NK-92 (cell line): ENCODE results near the gene IQCK.

Source experiments
- DNase-seq: peaks from one replicate; lab custom pipeline; 2025; ENCODE audit not compliant: unreplicated experiment; lab: John Stamatoyannopoulos, UW

The IQCK gene

DNA sequence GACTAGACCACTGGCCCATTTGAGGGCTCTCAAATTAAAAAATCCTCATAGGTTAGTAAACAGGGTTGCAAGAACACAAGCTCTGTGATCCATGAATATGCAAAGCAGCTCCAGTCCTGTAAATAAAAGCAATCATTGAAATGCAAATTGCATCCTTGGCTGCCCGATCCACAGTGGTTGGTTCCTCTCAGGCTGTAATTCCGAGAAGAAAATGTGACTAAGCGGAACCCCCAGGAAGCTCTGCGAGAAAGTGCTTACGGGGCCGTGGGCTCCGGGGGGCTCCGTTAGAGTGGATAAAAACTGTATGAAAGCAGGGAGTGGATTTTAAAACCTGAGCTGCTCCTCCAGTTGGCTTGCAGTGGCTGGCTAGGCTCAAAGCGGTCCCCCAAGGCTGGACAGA is 164.1 kb downstream of the IQCK start:
- no peak for DNase-seq

DNA sequence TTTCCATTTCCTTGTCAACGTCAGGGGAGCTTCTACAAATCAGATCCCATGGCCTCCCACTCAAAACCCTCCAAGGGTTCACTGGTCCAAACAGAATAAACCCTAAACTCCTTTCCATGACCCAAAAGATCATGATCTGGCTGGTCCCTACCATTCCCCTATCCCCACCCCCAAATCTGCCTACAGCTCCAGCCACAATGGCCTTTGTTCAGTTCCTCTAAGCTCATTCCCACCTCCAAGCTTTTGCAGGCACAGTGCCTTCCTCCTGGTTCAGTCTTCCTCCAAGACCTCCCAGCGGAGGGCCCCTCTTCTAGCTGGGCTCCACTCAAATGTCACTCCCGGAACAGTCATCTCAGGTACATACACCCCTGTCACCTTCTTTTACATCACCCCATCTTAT is 164.6 kb downstream of the IQCK start:
- DNase-seq, result no peak

DNA sequence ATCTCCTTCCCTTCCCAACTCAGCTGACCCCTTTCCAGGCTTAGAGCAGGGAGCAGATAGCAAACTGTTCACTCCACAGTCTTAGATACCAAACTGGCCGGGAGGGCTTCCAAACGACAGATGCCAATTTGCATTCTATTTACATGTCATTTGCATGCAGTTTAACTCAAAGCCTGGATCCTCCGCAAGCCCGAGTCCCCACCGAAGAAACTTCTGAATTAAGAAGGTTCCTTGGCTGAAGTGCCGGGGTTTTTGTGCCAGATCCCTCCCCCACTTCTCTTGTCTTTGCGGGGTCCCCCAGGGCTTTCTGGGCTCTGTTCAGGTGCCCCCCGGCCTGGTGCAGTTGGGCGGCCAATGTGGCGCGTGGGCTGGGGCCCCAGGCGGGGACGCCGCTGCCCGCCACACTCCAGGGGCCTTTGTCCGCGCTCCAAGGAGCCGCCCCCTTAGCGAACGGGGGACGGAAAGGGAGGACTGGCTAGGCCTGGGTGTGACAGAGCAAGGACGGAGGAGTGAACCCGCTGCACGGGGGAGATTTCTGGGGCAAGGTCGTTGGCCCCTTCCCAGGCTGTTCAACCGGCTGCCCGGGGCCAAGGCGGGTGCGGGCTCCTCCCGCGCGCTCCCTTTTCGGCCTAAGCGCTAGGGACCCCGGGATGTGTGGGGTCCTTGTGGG is 165.4 kb downstream of the IQCK start:
- DNase-seq, result no peak

DNA sequence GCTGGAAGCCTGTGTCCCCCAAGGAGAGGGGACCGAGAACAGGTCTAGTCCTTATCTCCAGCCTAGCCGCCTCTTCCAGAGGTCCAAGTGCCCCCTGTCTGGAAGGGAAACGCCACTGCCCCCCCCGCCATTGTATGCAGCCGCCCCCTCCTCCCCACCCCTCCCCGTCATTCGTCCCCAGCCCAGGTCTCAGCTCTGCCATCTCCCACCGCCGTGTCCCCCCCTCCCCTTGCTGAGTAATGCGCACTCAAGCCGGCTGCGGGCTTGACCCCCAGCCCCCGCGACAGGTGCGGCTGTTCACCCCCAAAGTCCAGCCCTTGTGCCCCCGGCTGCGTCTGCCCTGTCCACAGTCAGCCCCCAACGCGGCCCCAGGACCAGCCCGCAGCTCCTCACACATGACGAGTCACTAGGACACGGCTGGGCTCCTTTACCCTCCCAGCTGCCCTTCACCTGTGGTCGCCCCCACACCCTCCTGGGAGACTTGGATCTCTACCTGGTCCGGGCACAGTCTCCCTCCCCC is 166.0 kb downstream of the IQCK start:
- DNase-seq, result no peak

DNA sequence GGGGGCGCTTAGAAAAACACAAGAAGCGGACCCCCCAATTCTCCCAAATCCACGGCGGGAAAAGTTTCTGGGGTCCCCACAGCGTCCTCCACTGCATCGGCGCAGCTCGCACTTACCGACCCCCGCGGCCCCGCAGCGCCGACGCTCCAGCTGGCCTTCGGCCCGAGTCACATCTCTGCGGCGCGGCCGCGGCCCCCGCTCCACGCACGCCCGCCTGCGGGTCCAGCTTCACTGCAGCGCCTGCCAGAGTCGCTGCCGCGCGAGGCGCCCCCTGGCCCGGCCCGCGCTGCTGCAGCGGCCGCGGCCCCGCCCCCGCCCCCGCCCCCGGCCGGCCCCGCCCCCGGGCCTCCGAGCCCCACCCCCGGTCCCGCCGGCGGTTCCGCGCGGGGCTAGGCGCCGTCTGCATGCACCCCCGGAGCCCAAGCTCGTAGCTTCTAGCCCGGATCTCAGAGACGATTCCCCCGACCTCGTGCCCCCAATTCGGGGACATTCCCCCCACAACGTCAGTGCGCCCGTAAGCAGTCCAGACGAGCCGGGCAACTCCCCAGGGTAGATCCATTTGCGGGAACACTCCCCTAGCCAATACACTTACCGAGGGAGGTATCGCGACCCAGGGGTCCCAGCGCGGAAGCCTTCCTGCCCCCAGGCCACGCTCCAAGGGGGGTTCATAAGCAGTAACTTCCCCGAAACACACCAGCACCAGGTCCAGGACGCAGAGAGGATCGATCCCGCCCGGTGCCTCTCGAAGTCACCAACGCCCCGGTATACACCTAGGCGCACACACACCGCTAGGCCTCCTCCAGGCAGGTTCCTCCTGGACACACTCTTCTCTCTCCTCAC is 166.8 kb downstream of the IQCK start, which contains the start of gene GPRC5B:
Gene GPRC5B (minus strand): TSS at position 238 of the 840 bp plus-strand sequence. CDS start 12,003 bp downstream, outside the sequence.
- DNase-seq, result no peak

DNA sequence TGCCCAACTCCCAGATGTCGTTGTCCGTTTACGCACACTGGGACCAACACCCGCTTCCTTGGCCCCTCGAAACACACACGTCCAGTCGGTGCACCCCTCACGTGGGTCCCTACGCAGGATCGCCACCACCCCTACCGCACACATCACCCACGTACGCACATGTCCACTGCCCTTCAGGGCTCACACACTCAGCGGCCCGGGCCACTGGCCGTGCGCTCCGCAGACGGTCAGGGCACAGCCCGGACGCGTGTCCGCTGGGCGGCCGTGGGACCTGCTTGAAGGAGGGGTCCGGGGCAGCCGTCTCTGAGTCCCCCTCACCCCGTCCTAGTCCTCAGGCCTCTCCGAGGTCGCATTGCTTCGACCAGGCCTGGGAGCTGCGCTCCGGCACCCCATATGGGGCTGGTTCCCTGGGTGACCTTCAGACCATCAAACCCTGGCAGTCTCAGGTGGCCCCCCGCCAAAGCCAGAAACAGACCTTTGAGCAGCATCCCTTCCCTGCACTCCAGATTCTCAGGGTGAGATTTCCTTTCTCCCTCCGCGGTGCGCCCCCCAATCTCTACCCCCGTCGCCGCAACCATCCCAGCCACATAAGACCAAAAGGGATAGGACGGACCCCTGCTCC is 167.5 kb downstream of the IQCK start:
- no peak for DNase-seq

DNA sequence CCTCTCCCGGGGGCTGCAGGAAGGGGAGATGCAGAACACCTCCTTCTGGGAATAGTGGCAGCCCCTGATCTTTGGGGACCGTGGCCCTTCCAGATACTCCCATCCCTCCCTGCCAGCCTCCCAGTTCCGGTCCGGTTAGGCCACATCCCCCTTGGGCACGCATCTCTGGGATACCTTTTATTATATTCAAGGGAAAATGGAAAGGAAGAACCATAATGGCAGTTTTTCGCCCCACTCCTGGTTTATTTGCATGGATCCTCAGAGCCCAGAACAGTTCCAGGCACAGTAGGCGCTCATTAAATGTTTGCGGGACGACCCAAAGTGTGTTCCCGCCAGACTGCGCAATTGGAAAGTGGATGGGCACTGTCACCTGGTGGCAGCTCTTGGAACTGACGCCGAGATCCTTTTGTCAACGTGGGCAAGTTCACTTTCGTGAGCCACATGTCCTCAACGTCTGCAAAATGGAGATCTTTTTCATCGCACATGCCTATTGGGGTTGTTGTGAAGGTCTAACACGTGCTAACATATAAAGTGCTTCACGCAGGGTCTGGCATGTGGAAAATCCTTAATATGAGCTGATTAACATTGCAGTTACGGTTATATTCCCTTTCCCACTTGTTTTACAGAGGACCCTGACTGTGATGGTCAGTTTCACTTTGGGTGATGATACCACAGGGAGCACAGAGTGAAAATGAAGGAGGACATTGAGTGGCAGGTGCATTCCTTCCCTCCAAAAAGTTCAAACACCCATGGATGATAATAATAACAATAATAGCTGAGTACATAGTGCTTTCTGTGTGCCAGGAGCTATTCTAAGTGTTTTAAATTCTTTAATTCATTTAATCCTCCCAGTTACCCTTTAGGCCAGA is 168.2 kb downstream of the IQCK start:
- DNase-seq, result no peak

DNA sequence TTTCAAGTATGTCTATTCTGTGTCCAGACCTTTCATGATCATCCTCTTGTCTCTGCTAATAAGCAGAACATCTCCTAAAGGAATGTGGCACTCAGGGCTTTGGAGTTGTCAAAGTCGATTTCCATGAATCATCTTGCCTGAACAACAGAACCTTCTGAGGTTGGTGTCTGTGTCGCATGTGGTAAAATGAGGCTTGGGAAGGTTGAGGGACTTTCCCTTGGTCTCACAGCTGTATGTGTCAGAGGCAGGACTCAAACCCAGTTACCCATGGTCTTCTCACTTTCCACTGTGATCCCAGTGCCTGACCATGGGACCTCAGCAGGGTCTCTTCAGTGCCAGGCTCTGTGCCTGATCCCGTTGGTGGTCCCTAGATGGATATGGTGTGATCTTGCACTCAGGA is 170.8 kb downstream of the IQCK start:
- no peak for DNase-seq

DNA sequence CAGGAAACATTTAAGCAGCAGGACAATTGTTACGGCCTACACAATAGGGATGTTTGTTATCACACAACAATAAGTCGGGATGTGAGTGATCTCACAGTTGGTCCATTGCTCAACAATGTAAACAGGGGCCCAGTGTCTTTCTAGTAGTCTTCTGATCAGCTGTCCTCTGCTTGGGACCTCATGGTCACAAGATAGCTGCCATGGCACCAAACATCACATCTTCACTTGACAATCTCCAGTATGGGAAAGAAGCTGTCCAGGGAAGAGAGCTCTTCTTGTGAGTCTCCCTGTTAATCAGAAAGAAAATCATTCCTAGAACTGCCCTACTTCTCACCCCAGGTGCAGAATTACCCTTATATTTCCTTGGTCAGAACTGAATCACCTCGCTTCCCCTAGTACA is 172.8 kb downstream of the IQCK start:
- DNase-seq, result no peak

DNA sequence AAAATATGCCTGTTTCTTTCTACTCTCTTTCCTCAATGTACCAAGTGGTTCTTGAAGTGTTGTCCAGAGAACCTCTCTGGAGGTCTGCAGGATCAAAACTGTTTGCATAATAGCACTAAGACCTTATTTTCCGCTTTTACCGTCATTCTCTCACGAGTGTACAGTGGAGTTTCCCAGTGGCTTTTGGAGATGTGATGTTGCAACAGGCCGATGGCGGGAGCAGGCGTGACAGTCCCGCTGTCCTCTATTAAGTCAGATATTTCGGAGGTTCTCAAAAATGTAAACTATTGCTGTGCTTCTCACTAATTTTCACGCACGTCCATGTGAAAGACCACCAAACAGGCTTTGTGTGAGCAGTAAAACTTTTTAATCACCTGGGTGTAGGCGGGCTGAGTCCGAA is 174.8 kb downstream of the IQCK start:
- DNase-seq, result no peak

DNA sequence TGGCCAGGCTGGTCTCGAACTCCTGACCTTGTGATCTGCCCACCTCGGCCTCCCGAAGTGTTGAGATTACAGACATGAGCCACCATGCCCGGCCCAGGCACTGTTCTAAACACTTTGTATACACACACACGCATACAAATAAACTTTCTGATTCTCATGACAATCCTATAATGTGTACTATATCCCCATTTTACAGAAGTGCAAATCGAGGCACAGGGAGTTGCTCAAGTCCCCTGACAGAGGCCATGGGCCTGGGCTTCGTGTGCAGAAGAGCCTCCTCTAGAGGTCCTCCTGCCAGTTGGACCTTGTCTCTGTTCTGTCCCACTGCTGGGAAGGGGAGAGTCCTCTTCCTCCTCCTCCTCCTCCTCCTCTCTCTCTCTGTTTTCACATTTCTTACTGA is 176.5 kb downstream of the IQCK start:
- no peak for DNase-seq

DNA sequence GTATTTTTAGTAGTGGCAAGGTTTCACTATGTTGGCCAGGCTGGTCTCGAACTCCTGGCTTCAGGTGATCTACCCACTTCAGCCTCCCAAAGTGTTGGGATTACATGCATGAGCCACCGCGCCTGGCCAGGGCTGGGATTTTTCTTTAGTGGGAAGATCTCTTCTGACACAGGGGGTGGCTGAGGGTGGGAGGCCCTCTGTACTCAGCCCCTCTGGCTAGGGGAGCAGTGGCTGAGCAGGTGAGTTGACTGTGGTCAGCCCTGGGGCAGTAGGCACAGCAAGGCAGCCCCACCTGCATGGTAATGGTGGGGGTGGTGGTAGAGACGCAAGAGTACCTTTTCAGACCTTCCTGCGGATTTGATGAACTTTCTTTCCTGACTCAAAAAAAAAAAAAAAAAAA is 178.9 kb downstream of the IQCK start:
- DNase-seq, result no peak

DNA sequence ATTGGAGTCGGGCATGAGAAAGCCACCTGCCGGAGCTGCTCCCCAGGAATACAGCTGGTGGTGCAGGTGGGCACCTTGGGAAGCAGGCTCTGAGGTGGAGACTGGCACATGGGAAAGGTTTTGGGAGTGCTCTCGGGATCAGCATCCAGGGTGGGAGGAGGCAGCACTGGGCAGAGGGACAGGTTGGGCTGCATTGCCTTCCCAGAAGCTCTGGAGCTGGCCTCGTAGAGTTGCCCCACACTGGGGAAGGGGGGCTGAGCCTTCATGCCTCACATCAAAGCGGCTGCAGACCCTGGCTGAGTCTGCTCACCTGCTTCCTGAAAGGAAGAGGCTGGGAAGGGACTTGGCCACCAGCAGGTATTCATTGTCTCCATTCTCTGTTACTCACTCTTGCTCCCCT is 180.1 kb downstream of the IQCK start:
- DNase-seq, result no peak

DNA sequence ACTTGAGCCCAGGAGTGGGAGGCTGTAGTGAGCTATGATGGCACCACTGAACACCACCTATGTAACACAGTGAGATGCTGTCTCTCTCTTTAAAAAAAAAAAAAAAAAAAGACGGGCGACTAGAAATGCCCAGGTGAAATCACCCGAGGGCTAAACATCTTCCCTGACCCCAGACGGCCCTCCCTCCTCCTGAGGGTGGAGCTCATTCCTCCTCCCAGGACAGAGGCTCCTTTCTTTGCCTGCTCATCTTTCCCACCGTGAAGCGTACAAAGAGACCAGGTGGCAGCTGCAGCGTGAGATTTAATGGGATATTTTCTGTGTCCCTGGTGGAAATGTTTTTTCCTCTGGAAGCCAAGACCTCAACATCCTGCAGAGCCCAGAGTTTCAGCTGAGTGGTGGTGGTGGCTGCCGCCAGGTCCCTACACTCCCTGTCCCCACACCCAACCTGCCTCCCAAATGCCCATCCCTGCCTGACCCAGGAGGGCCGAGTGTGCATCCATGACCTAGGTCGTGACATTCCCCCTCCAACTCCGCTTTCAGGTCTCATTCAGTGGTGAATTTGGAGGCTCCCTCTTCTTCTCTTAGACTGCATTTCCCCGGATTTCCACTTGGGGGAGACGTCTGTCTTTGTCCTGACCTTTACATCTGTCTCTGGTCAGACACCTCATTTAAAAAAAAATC is 181.0 kb downstream of the IQCK start:
- DNase-seq, result no peak

DNA sequence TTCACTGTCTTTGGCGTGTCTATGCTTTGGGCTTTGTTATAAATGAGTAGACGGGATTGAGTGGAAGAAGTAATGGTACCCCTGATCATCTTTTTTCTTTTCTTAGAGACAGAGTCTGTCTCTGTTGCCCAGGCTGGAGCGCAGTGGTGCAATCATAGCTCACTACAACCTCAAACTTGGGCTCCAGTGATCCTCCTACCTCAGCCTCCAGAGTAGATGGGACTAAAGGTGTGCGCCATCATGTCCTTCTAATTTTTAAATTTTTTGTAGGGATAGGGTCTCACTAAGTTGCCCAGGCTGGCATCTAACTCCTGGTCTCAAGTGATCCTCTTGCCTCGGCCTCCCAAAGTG is 181.5 kb downstream of the IQCK start:
- DNase-seq, result no peak

DNA sequence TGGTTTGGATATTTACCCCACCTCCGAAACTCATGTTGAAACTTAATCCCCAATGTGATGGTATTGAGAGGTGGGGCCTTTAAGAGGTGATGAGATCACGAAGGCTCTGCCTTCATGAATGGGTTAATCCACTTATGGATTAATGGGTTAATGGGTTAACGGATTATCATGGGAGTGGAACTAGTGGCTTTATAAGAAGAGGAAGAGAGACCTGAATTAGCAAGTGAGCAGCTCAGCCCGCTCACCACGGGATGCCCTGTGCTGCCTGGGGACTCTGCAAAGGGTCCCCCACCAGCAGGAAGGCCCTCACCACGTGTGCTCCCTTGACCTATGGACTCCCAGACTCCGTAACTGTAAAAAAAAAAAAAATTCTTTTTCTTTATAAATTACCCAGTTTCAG is 183.1 kb downstream of the IQCK start:
- no peak for DNase-seq

DNA sequence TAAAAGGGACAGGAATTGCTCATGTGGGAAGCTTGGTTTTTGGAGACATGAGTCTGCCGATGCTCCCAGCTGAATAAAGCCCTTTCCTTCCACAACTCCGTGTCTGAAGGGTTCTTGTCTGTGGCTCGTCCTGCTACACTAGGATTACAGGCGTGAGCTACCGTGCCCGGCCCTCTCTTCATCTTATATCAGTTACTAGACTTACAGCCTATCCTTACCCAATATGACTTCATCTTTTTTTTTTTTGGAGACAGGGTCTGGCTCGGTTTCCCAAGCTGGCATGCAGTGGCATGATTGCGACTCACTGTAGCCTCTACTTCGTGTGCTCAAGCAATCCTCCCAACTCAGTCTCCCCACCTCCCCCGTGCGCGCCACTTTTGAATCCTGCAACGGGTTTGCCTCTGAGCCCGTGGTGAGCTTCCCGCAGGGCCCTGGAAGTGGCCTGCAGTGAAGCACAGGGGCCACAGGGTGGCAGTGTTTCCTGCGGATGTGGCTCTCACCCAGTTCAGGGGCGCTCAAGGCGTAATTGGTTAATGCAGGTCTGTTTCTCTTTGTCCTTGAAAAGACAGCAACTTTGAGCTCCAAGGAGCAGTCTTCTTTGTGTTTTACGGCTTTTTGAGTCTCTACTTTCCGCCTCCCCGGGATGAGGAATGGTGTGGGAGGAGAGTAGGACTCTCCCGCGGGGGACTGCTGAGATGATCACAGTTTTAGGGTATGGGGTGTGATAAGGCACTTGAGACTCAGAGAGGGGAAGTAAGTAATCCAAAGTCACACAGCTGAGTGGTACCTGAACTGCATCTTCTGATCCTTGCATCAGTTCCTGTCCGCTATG is 189.3 kb downstream of the IQCK start:
- DNase-seq, result no peak
